Ascending aorta (tissue), 2 donors: ENCODE measurements around the gene BTBD7. TPM values are rescaled to one million over a fixed set of nuclear protein-coding genes. Genes with fewer than 3 reads are reported as not detected.

Source experiments
- DNase-seq, 2 donors: peaks; one replicate each; pipeline ENCODE4 v3.0.0-alpha.2; 2019; ENCODE audit warnings: low spot score in 2 of 2
- H3K27ac ChIP-seq, 2 donors: fragments of 200-600 bp; sonication (generic); one replicate each; pipeline ENCODE4 v1.5.1; 2016 to 2017; ENCODE audit warnings: mild to moderate bottlenecking in 1 of 2
- H3K27me3 ChIP-seq: fragments of 200-600 bp; sonication (generic); one replicate; pipeline ENCODE4 v1.5.1; 2017
- H3K36me3 ChIP-seq, 2 donors: fragments of 200-600 bp; sonication (generic); one replicate each; pipeline ENCODE4 v1.5.1; 2016
- H3K4me1 ChIP-seq, 2 donors: fragments of 200-600 bp; sonication (generic); one replicate each; pipeline ENCODE4 v1.5.1; 2016 to 2017; ENCODE audit warnings: mild to moderate bottlenecking in 1 of 2
- H3K4me3 ChIP-seq, 2 donors: fragments of 200-600 bp; sonication (generic); one replicate each; pipeline ENCODE4 v1.5.1; 2016 to 2017; ENCODE audit warnings: mild to moderate bottlenecking in 1 of 2
- H3K9me3 ChIP-seq, 2 donors: fragments of 200-600 bp; sonication (generic); one replicate each; pipeline ENCODE4 v1.5.1; 2016
- intact Hi-C: fragments of 100-400 bp; cut with DNase I; formaldehyde crosslinking; loops from one replicate; pipeline ENCODE4 v1.15.1; 2023
- total RNA-seq: library from RNA; depleted of rRNA; stranded (reverse); fragments of >200 nt; gene quantifications from one replicate; pipeline ENCODE4 v1.1.0, GENCODE V29; 2016
- TF ChIP-seq, protein P1 (sequence below), 3 experiments: fragments of 200-600 bp in 2 of 3; fragments of 450-650 bp in 1 of 3; sonication (generic) in 2 of 3; IDR thresholded peaks; one replicate each; pipeline ENCODE4 v1.5.1; 2016 to 2019; ENCODE audit warnings: antibody characterized with exemption in 3 of 3, mild to moderate bottlenecking in 1 of 3, moderate library complexity in 1 of 3

The BTBD7 gene
- total RNA-seq, 1 donor from 2014 or later: 17.2 TPM

DNA sequence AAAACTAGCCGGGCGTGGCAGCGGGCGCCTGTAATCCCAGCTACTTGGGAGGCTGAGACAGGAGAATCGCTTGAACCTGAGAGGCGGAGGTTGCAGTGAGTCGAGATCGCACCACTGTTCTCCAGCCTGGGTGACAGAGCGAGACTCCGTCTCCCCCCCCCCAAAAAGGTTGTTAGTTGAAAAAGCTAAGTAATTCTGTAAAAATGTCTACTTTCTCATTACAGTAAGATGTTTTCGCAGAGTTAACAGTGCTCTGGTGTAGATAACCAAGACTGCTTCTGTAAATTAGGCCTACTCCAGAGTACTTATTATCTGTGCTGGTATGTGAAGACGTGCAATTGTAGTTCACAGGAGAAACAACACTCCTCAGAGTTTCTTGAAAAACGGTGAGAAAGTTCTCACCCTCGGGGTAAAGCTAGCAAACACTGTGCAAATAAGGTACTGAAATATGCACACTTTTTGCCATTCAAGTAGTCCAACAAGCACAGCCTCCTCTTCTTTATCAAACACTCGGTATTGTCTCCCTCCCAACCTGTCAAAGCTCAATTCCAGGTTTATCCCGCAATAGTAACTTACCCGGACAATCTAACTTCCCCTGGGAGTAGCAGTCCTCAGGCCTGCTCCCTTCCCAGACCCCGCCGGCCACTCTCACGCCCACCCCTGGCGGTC is 974 bp downstream of the BTBD7 start:
- TF ChIP-seq, protein P1, sequence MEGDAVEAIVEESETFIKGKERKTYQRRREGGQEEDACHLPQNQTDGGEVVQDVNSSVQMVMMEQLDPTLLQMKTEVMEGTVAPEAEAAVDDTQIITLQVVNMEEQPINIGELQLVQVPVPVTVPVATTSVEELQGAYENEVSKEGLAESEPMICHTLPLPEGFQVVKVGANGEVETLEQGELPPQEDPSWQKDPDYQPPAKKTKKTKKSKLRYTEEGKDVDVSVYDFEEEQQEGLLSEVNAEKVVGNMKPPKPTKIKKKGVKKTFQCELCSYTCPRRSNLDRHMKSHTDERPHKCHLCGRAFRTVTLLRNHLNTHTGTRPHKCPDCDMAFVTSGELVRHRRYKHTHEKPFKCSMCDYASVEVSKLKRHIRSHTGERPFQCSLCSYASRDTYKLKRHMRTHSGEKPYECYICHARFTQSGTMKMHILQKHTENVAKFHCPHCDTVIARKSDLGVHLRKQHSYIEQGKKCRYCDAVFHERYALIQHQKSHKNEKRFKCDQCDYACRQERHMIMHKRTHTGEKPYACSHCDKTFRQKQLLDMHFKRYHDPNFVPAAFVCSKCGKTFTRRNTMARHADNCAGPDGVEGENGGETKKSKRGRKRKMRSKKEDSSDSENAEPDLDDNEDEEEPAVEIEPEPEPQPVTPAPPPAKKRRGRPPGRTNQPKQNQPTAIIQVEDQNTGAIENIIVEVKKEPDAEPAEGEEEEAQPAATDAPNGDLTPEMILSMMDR (IDR thresholded peaks at IDR 0.05): no peak
- Histone ChIP-seq H3K27ac (peak overlapping the region; percentile 86 to 97), H3K9me3 (no peaks in the 10 kb centered on the region), H3K36me3 (no peaks in the 10 kb centered on the region), H3K4me1 (peaks cover 0 to 25% of the 10 kb centered on the region in 2 donors), H3K27me3 (no peaks in the 10 kb centered on the region), H3K4me3 (peak overlapping the region; percentile 85 to 91)
- no peak for DNase-seq
- intact Hi-C loops: loop anchor here (2.0 to 5.0 kb wide), 3 partner anchors 147 to 750 kb away; partner anchors contain the start of genes DDX24, IFI27L1, ITPK1 and LYSET

DNA sequence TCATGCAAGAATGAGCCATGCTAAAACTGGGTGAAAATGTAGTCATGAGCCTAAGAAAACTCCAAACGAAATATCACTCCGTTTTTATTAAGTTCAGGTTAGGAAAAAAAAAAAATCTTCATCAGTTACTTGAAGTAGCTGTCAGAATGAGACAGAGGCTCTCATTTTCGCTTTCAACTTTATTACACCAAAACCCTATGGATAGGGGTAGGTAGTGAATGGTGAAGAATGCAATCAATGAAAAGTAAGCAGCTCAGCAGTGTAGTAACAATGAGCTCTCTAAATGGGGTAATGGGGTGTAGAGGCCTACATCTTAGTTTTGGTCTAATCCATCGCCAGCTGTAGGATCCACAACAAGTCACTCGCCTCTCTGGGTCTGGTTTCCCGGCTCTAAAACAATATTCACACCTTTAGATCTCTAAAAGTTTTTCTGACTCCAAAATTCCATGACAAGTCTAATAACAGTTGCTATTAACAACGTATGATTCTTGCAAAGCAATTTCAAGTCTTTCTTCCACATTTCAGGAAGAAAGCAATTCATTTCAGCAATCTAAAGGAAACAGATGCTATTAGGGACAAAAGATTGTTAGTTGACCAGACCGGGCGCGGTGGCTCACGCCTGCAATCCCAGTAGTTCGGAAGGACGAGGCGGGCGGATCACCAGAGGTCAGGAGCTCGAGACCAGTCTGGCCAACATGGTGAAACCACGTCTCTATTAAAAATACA is 1.7 kb downstream of the BTBD7 start:
- DNase-seq: no peak
- no peaks in the 10 kb centered on the region for H3K27me3 ChIP-seq
- no peaks in the 10 kb centered on the region for H3K36me3 ChIP-seq
- peak overlapping the region in 1 of 2 donors; percentile 97 for H3K27ac ChIP-seq
- TF ChIP-seq, protein P1 (IDR thresholded peaks at IDR 0.05): no peak
- no peaks in the 10 kb centered on the region for H3K9me3 ChIP-seq
- H3K4me3 ChIP-seq: peak overlapping the region; percentile 85 to 91
- intact Hi-C loops: loop anchor here (5.0 kb wide), 1 partner anchor 751 kb away; the partner anchor contains the start of genes DDX24 and IFI27L1
- peaks cover 0 to 25% of the 10 kb centered on the region in 2 donors for H3K4me1 ChIP-seq

DNA sequence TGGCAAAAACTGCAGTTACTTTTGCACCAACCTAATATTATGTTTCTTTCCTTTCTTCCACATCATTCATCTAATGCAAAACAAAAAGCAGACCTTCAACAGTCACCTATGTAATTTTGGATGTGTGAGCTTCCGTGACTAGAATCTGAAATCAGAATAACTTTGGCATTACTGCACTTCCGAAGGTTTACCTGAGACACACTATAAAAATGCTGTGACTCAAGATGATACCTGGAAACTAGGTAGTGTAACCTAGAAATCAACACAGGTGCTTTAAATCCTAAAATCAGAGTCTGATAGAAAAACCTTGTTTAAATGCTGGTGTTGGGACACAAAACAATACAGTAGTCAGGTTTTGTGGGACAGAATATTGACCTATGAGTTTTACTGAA is 2.2 kb downstream of the BTBD7 start:
- H3K27me3 ChIP-seq: no peaks in the 10 kb centered on the region
- no peak overlapping the region for H3K27ac ChIP-seq
- H3K4me1 ChIP-seq: peaks cover 0 to 25% of the 10 kb centered on the region in 2 donors
- TF ChIP-seq, protein P1 (IDR thresholded peaks at IDR 0.05): no peak
- no peaks in the 10 kb centered on the region for H3K36me3 ChIP-seq
- intact Hi-C loops: loop anchor here (5.0 kb wide), 1 partner anchor 752 kb away; the partner anchor contains the start of genes DDX24 and IFI27L1
- no peak for DNase-seq
- H3K4me3 ChIP-seq: no peak overlapping the region
- H3K9me3 ChIP-seq: no peaks in the 10 kb centered on the region

DNA sequence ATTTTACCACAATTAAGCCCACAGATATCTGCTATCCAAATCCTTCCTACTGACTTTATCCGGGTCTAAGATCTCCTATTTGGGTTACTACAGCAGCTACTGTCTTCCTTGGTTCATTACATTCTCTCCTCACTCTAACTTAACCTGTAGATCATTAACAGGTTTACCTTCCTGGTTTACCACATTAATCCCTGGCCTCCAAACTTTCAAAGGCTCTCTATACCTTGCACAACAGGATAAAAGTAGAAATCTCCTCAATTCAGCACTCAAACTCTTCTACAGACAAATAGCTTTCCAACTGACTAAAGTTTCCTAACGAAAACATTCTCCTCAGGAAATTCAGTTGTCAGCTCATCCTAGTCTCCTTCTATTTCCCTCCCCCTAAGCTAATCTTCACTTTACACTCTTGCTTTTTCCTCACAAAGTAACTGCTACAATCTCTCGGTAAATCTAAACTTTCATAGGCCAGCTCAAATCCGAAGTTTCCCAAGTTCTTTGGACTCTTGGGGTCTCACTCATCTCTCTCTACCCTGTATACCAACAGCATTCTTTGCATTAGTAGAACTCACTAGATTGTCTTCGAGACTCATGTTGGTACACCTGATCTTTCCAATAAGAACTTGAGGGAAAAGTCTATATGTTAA is 2.7 kb downstream of the BTBD7 start:
- no peaks in the 10 kb centered on the region for H3K9me3 ChIP-seq
- intact Hi-C loops: loop anchor here (5.0 kb wide), 1 partner anchor 752 kb away; the partner anchor contains the start of genes DDX24 and IFI27L1
- peaks cover 0 to 25% of the 10 kb centered on the region in 2 donors for H3K4me1 ChIP-seq
- H3K27ac ChIP-seq: no peak overlapping the region
- TF ChIP-seq, protein P1 (IDR thresholded peaks at IDR 0.05): no peak
- no peaks in the 10 kb centered on the region for H3K36me3 ChIP-seq
- no peaks in the 10 kb centered on the region for H3K27me3 ChIP-seq
- DNase-seq: no peak
- no peak overlapping the region for H3K4me3 ChIP-seq

DNA sequence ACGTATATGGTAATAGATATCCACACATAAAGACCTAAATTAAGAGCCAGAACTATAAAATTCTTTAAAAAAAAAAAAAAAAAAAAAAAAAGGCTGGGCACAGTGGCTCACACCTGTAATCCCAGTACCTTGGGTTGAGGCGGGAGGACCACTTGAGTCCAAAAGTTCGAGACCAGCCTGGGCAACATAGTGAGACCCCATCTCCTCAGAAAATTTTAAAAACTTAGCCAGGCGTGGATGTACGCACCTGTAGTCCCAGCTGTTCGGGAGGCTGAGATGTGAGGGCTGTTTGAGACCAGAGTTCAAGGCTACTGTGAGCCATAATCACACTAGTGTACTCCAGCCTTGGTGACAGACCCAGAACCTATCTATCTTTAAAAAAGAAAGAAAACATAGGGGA is 4.3 kb downstream of the BTBD7 start:
- intact Hi-C loops: no loop called here
- DNase-seq: no peak
- peaks cover 0 to 5% of the 10 kb centered on the region in 2 donors for H3K36me3 ChIP-seq
- peaks cover 0 to 22% of the 10 kb centered on the region in 2 donors for H3K4me1 ChIP-seq
- H3K27ac ChIP-seq: no peak overlapping the region
- no peaks in the 10 kb centered on the region for H3K27me3 ChIP-seq
- H3K9me3 ChIP-seq: no peaks in the 10 kb centered on the region
- TF ChIP-seq, protein P1 (IDR thresholded peaks at IDR 0.05): no peak
- no peak overlapping the region for H3K4me3 ChIP-seq
